Epithelial cell of esophagus (primary cell): ENCODE measurements around the gene NARF.

Experiments used
- DNase-seq: peaks from one replicate; pipeline ENCODE4 v3.0.0; 2010; ENCODE audit warnings: low read depth
- H3K4me3 ChIP-seq: 2 replicates; pipeline ENCODE4 v1.5.1; 2011; ENCODE audit warnings: mild to moderate bottlenecking, low read length, control low read depth
- CTCF ChIP-seq: IDR thresholded peaks from 2 replicates; pipeline ENCODE4 v1.5.1; 2011; ENCODE audit warnings: low read depth, mild to moderate bottlenecking, low read length, control low read depth, inconsistent platforms; ENCODE audit not compliant: insufficient read depth; ENCODE audit errors: missing control alignments

The NARF gene

DNA sequence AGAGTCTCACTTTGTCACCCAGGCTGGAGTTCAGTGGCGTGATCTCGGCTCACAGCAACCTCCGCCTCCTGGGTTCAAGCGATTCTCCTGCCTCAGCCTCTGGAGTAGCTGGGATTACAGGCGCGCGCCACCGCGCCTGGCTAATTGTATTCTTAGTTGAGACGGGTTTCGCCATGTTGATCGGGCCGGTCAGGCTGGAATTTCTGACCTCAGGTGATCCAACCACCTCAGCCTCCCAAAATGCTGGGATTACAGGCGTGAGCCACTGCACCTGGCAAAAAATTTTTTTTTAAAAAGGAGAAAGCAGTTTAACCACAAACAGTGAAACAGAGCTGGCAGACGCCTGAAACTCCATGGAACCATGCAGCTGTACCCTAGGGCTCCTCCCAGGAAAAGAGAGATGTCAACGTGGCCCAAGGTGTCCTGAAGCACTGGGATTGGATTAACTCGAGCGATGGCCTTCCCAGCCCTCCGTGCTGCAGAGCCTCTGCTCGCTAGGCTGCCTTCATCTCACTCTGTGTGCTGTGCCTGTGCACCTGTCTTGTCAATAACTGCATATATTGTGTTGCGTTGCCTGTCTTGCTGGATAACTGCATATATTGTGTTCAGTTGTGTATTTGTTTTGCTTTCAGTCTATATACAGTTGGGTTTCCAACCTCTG lies 31.4 kb downstream of the NARF start:
- no peak overlapping the region for H3K4me3 ChIP-seq
- TF ChIP-seq CTCF = no peak
- DNase-seq = no peak

DNA sequence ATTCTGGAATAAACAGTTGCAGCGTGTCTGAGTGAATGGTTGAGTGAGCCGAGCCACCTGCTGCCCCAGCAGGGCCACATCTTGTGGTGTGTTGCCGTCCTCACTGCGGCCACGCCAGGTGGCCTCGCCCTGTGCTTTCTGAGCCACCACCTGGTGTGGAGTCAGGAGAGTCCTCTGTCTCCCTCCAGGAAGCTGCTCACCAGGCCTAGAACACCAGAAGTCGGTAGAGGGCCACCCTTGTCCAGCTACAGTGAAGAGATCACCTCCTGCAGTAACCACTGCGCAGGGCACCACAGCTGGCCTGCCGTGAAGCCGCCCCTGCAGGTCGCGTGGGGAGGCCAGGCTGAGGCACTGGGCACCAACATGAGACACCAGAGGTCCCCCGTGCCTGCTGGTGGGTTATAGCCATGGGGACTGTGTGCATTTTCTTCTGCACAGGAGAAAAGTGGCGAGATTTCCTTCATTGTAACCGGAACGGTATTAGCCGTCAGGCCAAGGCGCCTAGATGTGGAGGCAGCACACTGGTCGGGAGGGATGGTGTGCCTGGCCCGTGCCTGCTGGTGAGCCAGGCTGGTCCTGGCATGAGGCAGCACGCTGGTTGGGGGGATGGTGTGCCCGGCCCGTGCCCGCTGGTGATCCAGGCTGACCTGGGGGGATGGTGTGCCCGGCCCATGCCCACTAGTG lies 32.1 kb downstream of the NARF start:
- DNase-seq = no peak
- H3K4me3 ChIP-seq = no peak overlapping the region
- no peak for TF ChIP-seq CTCF

DNA sequence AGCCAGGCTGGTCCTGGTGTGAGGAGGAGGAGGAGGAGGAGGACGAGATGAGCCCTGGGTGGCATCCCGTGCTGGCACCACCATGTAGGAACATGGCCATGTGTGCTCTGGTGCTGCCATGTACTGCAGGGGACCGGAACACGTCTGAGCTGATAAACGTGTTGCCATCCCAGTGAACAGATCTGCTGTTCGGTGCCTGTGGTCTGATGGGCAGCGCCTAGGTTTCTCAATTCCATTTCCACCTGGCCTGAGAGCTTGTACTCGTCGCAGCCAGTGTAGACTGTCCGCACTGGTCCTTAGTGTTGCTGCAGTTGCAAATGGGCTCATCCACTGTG lies 32.6 kb downstream of the NARF start:
- DNase-seq = no peak
- no peak overlapping the region for H3K4me3 ChIP-seq
- TF ChIP-seq CTCF = no peak

- no peak for TF ChIP-seq CTCF
- no peak overlapping the region for H3K4me3 ChIP-seq
- DNase-seq = no peak
Measured at GRCh38 chr17:82491533-82491932, 33.0 kb downstream of the NARF start.

DNA sequence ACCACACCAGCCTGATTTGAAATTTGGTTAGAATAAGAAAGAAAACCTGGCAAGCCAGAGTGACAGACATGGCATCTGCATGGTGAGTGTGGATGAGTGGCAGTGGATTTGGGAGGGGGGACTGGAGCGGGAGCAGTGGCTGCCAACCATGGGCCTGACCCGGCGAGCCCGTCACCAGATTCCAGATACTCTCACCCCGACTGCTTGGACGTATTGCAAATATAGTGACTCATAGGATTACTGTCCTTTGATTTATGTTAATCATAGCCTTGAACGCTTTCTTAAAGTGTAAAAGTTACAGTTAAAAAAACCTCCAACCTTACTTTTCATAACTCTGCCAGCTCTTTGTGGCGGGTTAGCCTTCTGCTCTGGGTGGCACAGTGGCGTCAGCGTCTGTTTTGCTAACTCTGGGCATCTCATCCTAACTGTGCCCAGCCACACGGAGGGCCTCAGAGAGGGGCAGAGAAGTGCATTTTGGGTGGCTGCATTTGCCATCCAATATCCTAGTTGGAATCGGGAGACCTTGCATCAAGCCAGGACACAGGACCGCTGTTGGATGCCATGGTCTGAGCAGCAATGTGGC lies 34.2 kb downstream of the NARF start:
- peak; percentile 83 for DNase-seq
- no peak for TF ChIP-seq CTCF
- no peak overlapping the region for H3K4me3 ChIP-seq

- no peak overlapping the region for H3K4me3 ChIP-seq
- peak; percentile 35 for DNase-seq
Measured at GRCh38 chr17:82493226-82493781, 34.8 kb downstream of the NARF start.

More at GRCh38 chr17:82493226-82493781, 34.8 kb downstream of the NARF start:
- TF ChIP-seq CTCF = no peak
